Ishikawa (cell line): ENCODE measurements around the gene LRRC14B.

Source experiments
- CEBPB ChIP-seq: IDR thresholded peaks from 2 replicates; pipeline ENCODE4 v1.6.1; 2012
- CREB1 ChIP-seq: IDR thresholded peaks from 2 replicates; pipeline ENCODE4 v1.6.1; 2012; ENCODE audit warnings: low read depth
- EGR1 ChIP-seq: IDR thresholded peaks from 2 replicates; pipeline ENCODE4 v1.6.1; 2012
- EP300 ChIP-seq: IDR thresholded peaks from 2 replicates; pipeline ENCODE4 v1.6.1; 2012; ENCODE audit warnings: borderline replicate concordance
- FOXM1 ChIP-seq: IDR thresholded peaks from 2 replicates; pipeline ENCODE4 v1.6.1; 2012; ENCODE audit warnings: low read depth, borderline replicate concordance
- NFIC ChIP-seq: IDR thresholded peaks from 2 replicates; pipeline ENCODE4 v1.6.1; 2012
- RAD21 ChIP-seq: IDR thresholded peaks from 2 replicates; pipeline ENCODE4 v1.6.1; 2012; ENCODE audit warnings: low read depth
- TAF1 ChIP-seq: IDR thresholded peaks from 2 replicates; pipeline ENCODE4 v1.6.1; 2012; ENCODE audit warnings: low read depth, mild to moderate bottlenecking
- TCF12 ChIP-seq: IDR thresholded peaks from 2 replicates; pipeline ENCODE4 v1.6.1; 2012; ENCODE audit warnings: low read depth
- TEAD4 ChIP-seq: IDR thresholded peaks from 2 replicates; pipeline ENCODE4 v1.6.1; 2012
- YY1 ChIP-seq: IDR thresholded peaks from 2 replicates; pipeline ENCODE4 v1.6.1; 2012; ENCODE audit warnings: low read depth
- ZBTB7A ChIP-seq: IDR thresholded peaks from 2 replicates; pipeline ENCODE4 v1.6.1; 2012; ENCODE audit warnings: low read depth
- TF ChIP-seq, protein P1 (sequence below): IDR thresholded peaks from 2 replicates; pipeline ENCODE4 v1.6.1; 2012
- TF ChIP-seq, protein P2 (sequence below): IDR thresholded peaks from 2 replicates; pipeline ENCODE4 v1.6.1; 2012
- TF ChIP-seq, protein P3 (sequence below): IDR thresholded peaks from 2 replicates; pipeline ENCODE4 v1.6.1; 2012; ENCODE audit warnings: low read depth, mild to moderate bottlenecking

LRRC14B gene

DNA sequence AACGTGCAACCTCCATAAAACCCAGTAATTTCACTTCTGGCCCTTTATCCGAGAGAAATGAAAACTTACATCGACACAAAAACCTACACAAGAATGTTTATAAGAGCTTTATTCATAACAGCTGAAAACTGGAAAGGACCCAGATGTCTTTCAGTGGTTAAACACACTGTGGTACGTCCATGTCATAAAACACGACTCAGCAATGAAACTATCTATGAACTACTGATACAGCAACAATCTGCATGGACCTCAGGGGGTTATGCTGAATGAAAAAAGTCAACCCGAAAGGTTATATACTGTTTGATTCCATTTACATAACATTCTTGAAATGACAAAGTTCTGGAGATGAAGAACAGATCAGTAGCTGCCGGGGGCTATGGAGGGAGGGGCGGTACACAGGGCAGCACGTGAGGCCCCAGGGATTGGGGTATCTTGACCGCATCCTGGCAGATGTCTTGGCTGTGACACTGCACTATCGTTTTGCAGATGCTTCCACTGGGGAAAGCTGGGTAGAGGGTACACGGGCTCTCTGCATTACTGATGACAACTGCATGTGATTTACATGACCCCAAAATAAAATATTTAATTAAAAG lies 22.6 kb downstream of the LRRC14B start:
- TF ChIP-seq, protein P1, sequence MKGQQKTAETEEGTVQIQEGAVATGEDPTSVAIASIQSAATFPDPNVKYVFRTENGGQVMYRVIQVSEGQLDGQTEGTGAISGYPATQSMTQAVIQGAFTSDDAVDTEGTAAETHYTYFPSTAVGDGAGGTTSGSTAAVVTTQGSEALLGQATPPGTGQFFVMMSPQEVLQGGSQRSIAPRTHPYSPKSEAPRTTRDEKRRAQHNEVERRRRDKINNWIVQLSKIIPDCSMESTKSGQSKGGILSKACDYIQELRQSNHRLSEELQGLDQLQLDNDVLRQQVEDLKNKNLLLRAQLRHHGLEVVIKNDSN = no peak
- no peak for TF ChIP-seq RAD21
- no peak for TF ChIP-seq TEAD4
- no peak for TF ChIP-seq TCF12
- TF ChIP-seq FOXM1 = no peak
- no peak for TF ChIP-seq EP300
- TF ChIP-seq, protein P2, sequence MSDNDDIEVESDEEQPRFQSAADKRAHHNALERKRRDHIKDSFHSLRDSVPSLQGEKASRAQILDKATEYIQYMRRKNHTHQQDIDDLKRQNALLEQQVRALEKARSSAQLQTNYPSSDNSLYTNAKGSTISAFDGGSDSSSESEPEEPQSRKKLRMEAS = no peak
- no peak for TF ChIP-seq TAF1
- no peak for TF ChIP-seq ZBTB7A
- no peak for TF ChIP-seq CEBPB
- TF ChIP-seq, protein P3, sequence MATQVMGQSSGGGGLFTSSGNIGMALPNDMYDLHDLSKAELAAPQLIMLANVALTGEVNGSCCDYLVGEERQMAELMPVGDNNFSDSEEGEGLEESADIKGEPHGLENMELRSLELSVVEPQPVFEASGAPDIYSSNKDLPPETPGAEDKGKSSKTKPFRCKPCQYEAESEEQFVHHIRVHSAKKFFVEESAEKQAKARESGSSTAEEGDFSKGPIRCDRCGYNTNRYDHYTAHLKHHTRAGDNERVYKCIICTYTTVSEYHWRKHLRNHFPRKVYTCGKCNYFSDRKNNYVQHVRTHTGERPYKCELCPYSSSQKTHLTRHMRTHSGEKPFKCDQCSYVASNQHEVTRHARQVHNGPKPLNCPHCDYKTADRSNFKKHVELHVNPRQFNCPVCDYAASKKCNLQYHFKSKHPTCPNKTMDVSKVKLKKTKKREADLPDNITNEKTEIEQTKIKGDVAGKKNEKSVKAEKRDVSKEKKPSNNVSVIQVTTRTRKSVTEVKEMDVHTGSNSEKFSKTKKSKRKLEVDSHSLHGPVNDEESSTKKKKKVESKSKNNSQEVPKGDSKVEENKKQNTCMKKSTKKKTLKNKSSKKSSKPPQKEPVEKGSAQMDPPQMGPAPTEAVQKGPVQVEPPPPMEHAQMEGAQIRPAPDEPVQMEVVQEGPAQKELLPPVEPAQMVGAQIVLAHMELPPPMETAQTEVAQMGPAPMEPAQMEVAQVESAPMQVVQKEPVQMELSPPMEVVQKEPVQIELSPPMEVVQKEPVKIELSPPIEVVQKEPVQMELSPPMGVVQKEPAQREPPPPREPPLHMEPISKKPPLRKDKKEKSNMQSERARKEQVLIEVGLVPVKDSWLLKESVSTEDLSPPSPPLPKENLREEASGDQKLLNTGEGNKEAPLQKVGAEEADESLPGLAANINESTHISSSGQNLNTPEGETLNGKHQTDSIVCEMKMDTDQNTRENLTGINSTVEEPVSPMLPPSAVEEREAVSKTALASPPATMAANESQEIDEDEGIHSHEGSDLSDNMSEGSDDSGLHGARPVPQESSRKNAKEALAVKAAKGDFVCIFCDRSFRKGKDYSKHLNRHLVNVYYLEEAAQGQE = no peak
- no peak for TF ChIP-seq NFIC
- TF ChIP-seq CREB1 = no peak
- no peak for TF ChIP-seq YY1
- no peak for TF ChIP-seq EGR1

DNA sequence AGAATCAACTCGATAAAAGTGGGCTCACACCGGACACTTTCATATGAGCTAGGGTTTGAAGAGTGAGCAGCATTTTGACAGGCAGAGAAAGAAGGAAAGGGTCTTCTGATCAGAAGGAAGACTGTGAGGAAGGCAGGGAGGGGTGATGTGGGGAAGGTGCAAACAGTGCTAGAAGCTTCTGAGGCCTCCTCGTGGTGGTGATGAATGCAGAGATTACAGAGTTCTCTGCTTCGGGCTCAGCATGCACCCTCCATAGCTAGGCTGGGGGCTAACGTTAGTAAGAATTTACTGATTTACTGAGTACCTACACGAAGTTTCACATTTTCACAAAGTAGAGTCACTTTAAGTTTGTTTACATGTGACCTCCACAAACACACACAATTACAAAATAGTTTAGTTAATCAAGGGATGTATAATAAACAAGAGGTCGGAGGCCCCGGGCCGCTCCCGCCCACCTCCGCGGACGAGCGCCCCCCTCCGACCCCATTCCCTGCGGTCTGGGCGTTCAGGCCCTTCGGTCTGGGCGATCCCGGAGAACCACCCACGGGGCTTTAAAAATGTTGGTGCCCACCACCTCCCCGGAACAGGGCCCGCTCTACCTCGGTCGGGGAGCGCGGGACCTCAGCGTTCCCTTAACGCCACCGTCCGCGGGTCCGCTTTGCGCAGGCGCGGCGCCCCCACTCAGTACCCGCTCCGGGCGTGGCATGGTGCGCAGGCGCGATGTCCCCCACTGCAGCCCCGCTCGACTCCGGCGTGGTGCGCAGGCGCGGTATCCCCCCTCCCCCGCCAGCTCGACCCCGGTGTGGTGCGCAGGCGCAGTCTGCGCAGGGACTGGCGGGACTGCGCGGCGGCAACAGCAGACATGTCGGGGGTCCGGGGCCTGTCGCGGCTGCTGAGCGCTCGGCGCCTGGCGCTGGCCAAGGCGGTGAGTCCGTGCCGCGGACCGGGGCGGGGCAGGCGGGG lies 26.5 kb downstream of the LRRC14B start, which contains the start of the genes CCDC127 and SDHA:
CCDC127 (minus strand) TSS at position 660 of the 963 bp plus-strand sequence. CDS start 1,304 bp downstream, outside the sequence.
SDHA (plus strand) TSS at position 827 of the 963 bp plus-strand sequence; CDS start at position 863, 36 bp downstream.
- peak; percentile 6; the same call in 1 of the 2 replicates for TF ChIP-seq RAD21
- peak; percentile 63; the same call in 1 of the 2 replicates for TF ChIP-seq TAF1
- TF ChIP-seq ZBTB7A = 0 out of 2 replicates have a peak, but pooled peaks have one; percentile 16
- TF ChIP-seq YY1 = 0 out of 2 replicates have a peak, but pooled peaks have one; percentile 53

DNA sequence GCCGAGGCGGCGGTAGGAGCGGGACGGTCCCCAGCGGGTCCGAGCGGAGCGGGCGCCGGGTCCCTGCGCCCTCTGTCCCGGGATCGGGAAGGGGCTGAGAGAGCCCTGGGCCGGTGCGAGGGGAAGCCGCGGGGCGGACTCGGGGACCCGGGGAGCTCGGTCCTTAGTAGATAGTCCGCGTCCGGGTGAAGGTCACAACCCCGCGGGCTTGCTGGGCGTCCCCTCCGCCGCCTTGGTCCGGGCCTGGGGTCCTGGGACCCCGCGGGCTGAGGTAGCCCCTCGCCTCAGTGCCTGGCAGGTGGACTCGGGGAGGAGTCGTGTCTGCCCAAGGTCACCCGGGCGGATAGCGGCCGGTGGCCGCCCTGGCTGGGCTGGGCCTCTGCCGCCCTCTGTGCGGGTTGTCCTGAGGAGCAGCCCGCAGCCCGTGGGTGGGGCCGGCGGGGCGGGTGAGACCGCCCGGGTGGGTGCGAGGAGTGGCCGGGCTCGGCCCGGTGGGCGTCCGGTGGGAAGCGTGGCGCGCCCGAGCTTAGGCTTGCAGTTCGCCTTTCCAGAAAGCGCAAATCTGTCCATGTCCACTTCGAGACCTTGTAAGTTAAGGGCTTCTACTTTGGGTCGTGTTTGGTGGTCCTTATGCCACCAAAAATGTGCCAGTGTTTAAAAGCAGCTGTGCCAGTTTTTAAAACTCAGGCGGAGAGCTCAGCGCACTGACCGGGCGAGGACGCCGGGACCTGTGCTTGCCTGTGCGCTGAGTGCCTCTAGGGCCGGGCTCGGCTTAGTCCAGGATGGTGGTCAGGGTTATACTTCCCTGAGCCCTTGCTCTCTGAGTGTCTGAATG lies 27.4 kb downstream of the LRRC14B start:
- TF ChIP-seq TAF1 (no peak), YY1 (no peak), ZBTB7A (peak; percentile 87)
- TF ChIP-seq, protein P2 = no peak
- TF ChIP-seq, protein P1 = no peak

DNA sequence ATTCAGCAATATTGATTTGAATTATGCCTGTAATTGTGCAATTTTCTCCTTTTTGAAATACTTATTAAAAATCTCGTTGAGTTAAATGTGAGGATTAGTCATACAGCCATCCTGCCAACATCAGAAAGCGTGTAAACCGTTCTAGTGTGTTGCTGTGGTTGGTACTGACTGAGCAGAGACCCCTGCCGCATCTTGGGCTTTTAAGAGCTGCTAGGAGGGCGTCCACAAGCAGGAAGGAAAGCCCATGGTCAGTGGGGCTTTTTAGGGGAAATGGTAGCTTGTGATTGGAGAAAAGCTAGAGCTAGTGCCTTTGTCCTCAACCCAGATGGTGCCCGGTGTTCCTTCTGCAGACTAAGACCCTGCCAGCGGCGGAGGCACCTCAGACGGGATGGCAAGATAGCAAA lies 28.2 kb downstream of the LRRC14B start:
- no peak for TF ChIP-seq TEAD4
- TF ChIP-seq, protein P3 = no peak
- TF ChIP-seq TAF1 = no peak
- TF ChIP-seq TCF12 = no peak
- TF ChIP-seq EP300 = no peak
- TF ChIP-seq NFIC = no peak
- TF ChIP-seq CEBPB = no peak
- no peak for TF ChIP-seq ZBTB7A
- no peak for TF ChIP-seq FOXM1
- TF ChIP-seq CREB1 = no peak
- TF ChIP-seq, protein P1 = no peak
- TF ChIP-seq YY1 = no peak
- TF ChIP-seq, protein P2 = no peak
- TF ChIP-seq RAD21 = no peak
